Activated T-cell treated with anti-CD3 and anti-CD28 coated beads, Interleukin-2, amount 50 U/mL, for 48 hours (primary cell): ENCODE measurements around the gene SLX9.

Experiments used
- DNase-seq, 2 experiments: peaks; one replicate each; pipeline ENCODE4 v3.0.0-alpha.2; 2020

SLX9 gene

DNA sequence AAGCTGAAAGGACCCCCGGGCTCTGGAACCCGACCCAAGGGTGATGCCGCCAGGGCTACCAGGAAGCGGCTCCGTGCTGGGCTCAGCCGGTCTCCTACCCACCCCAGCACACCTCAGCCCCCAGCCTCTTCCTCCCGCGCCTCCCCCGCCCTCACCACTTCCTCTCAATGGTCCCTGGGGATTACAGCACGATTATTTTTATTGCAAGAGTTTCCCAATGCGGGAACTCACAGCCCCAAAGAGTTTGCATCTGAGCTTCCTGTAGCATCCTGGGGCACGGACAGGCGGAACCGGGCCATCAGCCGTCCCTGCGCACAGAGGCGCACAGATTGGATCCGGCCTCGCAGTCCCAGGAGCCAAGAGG lies 8.7 kb upstream of the SLX9 start:
- peak; percentile 48 to 52 for DNase-seq

DNA sequence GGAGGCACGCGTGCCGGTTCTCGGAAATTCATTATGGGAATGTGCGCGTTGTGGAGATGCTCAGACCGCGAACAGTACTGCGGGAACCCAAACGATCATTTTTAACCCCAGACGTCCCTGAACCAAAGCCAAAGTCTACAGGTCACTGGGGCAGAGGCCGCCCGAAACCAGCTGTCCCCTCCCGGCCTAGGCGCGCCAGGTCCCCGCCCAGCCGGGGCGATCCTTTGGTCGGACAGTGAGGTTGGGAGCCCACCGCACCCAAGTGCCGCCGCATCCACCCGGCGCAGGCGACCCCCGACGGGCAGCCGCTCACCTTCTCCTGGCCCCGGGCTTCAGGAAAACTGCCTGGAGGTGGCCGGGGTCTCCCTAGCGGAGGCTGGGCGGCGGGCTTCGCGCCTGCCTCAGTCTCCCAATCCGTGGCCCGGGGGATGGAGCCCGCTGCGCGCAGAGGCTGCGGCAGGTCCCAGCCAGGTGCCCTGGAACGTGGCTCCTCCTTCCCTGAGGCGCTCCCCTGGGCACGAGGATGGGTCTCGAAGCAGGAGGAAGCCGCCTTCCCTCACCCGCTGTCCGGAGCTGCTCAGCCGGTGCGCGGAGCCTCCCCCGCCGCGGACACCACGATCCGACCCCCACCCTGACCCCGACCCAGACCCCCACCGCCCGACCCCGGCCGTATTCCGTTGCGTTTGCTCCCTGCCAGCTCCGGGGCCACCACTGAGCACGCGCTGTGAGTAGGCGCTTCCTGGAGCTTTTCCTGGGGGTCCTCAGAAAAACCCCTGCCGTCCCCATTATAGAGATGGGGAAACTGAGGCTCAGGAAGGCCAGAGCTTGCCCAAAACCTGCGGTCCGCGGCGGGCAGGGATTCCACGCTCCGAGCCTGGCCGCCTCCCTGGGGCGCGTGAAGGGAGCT lies 8.1 kb upstream of the SLX9 start:
- peak; percentile 41 to 57 for DNase-seq

DNA sequence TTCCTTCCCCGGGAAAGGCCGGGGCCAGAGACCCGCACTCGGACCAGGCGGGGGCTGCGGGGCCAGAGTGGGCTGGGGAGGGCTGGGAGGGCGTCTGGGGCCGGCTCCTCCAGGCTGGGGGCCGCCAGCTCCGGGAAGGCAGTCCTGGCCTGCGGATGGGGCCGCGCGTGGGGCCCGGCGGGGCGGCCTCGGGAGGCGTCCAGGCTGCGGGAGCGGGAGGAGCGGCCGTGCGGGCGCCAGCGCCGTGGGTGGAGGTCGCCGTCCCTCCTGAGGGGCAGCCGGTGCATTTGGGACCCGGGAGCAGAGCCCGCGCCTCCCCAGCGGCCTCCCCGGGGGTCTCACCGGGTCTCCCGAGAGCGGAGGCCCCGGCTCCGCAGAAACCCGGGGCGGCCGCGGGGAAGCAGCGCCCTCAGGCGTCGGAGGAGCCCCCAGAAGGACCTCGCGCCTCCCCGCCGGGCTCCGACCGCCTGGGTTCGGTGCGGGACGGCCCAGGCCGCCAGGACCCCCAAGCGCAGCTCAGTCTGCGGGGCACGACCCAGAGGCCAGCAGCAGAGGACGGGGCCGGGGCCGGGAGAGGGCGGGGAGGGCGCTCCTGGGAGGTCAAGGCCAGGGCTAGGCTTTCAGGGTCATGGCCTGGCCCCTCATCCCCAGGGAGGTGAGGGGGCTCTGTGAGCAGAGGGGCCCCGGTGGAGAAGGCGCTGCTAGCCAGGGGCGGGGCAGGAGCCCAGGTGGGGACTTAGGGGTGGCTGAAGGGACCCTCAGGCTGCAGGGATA lies 7.2 kb upstream of the SLX9 start:
- DNase-seq: peak; percentile 76 to 82

DNA sequence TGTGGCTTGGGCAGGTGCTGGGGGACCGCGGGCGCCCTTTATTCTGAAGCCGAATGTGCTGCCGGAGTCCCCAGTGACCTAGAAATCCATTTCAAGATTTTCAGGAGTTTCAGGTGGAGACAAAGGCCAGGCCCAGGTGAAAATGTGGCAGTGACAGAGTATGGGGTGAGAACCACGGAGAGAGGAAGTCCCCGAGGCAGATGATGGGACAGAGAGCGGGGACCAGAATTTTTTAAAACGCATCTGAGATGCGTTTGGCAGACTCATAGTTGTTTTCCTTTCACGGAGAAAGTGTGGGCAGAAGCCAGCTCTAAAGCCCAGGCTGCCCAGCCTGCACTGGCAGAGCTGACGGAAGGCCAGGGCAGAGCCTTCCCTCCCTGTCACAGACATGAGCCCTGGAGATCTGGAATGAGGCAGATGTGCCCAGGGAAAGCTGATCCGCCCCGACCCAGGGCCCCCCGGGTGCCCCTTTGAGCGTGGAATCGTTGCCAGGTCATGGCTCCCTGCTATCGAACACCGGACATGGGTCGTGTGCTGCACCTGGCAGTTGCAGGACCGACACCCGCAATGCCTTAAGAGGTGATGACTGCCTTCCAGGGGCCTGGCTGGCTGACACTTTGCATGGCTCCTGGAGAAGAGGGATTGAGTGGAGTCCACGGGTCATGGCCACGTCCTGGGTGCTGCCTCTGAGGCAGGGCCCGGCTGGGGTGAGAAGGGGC lies 6.5 kb upstream of the SLX9 start:
- no peak for DNase-seq

GRCh38 chr21:44933918-44934260 lies 5.9 kb upstream of the SLX9 start:
- DNase-seq: no peak

GRCh38 chr21:44934276-44934675 lies 5.6 kb upstream of the SLX9 start:
- no peak for DNase-seq

DNA sequence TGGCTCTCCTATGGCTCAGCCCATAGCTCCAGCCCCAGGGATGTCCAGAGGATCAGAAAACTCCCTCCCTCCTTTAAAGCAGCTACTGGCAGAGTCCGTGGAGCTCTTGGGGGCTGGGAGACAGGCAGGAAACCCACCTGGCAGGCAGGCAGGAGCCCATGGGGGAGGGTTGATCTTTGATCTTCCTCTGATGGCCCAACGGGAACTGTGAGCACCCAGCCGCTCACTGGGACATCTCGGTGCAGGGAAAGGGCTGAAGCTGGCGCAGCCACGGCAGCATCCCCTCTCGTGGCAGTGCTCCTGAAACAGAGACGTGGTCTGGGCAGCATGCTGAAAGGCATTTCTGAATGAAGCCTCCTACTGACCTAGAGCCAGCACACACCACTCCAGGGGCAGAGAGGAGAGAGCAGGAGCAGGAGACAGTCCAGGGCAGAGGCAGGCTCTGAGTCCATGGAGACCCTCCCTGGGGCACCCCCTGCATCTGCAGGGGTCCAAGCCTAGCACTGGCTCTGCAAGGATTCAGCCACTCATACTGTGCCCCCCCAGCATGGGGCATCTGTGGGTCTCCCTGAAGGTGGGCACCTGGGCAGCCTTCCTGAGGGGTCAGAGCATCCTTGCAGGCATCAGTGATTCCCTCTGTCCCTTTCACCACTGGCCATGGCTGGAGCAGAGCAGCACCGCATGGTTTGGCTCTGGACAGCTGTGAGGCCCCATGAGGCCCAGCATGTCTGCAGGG lies 4.9 kb upstream of the SLX9 start:
- DNase-seq: no peak

GRCh38 chr21:44935533-44935927 lies 4.3 kb upstream of the SLX9 start:
- no peak for DNase-seq

DNA sequence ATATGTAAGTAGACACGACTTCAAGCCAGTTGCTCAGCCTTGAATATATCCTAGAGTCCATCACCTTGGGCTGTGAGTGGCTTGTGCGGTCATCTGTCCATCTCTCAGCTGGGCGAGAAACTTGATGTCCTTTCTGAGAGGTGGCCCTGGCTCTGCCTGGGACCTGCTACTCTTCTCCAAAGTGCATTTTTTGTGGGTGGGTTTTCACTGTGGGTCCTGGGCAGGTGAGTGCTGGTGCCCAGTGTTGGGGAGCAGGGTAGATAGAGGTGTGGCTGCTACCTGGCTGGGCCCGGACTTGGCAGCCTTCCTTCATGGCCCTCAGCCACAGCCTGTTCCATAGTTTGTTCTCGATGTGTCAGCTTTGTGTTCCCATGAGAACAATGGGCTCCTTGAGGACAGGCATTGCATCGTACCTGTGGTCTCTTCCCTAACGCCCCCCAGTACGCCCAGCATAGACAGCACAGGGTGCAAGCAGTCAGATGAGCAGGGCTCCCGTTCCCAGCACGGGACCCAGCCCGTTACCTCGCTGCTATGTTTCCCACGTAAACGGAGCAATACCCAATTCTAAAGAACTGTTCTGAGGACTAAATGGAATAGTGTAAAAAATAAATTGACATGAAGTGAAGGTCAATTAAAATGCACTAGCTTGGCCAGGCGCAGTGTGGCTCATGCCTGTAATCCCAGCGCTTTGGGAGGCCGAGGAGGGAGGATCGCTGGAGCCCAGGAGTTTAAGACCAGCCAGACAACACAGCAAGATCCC lies 877 bp upstream of the SLX9 start:
- no peak for DNase-seq

DNA sequence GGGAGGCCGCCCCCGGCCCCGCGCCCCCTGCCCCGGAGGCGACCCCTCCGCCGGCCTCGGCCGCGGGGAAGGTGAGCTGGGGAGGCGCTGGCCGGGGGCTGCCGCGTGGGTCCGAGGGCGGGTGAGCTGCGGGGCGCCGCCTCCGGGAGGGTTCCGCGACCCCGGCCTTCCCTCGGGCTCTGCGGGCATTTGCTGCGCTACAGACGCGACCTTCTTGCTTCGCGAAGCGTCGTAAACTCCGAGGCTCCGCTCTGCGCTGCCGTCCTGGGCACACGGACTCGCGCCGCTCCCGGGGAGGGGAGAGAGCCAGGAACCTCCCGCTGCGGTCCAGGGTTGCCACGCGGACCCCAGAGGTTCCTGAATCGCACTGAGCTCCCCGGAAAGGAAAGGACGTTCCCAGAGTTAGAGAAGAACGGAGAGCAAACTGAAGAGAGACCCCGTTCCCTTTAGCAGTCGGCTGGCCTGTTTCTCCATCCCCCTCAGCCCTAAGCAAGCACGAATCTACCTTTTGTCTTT lies 345 bp downstream of the SLX9 start:
- no peak for DNase-seq

GRCh38 chr21:44941567-44941966 lies 1.7 kb downstream of the SLX9 start:
- DNase-seq: no peak

- DNase-seq: no peak
Measured at GRCh38 chr21:44942566-44942965, 2.7 kb downstream of the SLX9 start.

DNA sequence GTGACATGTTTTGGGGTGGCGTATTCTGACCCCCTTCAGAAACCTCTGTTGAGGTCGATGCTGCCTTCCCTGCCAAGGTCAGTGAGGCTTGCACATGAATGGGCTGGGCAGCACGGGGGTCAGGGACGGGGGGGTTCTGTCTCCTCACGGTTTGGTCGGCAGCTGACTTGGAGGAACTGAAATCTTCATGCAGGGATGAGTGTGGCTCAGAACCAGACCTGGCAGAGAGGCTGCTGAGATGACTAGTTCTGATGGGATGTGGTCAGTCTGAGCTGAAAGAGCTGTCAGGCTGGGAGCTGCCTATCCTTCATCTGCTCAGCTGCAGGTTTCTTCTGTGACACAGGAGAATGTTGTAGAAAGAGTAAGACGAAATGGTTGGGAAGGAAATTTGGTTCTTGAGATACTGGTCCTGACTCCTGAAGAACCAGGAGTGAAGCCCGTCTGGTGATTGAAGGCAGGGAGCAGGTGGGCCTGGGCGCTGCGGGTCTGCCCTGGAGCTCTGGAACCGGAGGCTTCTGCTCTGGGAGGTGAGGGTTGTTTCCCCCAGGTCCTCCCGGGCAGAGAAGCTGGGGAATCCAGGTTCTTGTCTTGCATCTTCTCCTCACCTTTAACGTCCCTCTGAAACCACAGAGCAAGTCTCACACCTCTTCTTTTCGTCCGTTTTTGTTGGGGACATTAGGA lies 3.3 kb downstream of the SLX9 start:
- DNase-seq: no peak

- no peak for DNase-seq
Measured at GRCh38 chr21:44943686-44944550, 4.1 kb downstream of the SLX9 start.

DNA sequence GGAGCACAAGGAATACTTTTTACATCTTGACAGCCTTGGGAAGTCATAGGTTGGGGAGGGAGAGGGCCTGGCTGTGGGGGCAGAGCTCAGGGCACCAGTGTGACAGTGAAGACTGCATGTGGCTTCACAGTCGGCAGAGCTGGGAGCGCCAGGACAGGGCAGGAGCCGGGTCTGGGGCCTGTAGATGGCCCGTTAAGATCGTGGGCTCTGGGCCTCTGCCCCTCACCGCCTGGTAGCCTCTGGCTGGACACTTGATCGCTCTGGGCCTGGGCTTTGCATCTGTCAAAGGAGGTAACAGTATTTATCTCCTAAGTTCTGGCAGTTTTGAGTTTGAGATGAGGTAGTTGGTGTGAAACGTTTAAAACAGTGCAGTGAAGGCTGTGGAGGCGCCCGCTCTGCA lies 4.8 kb downstream of the SLX9 start:
- DNase-seq: no peak

GRCh38 chr21:44946254-44947041 lies 6.6 kb downstream of the SLX9 start:
- DNase-seq: no peak

- DNase-seq: no peak
Measured at GRCh38 chr21:44947111-44947929, 7.5 kb downstream of the SLX9 start.

GRCh38 chr21:44947930-44948331 lies 8.1 kb downstream of the SLX9 start:
- DNase-seq: no peak
